ENCODE data around the gene RYR2.

- no peak for TF ChIP-seq CTCF (IDR thresholded peaks at IDR 0.05)
- TF ChIP-seq POLR2AphosphoS5 (IDR thresholded peaks at IDR 0.05), result no peak
These were observed 159.2 kb downstream of the RYR2 start for GRCh38 chr1:237201155-237201554.
